Loucy (cell line): ENCODE results near the gene HOXC13.

Experiments used
- H2AFZ ChIP-seq: fragments of 200-600 bp; sonication (generic); 2 replicates; pipeline ENCODE4 v1.6.0; 2016; ENCODE audit warnings: antibody characterized with exemption, mild to moderate bottlenecking, low read length, moderate library complexity
- H3F3A ChIP-seq: fragments of 200-600 bp; 2 replicates; pipeline ENCODE4 v1.6.0; 2016; ENCODE audit warnings: antibody characterized with exemption, low read depth, mild to moderate bottlenecking
- H3K27me3 ChIP-seq: fragments of 200-600 bp; sonication (generic); 2 replicates; pipeline ENCODE4 v1.6.1; 2014; ENCODE audit warnings: low read length, mild to moderate bottlenecking; ENCODE audit not compliant: insufficient read depth, poor library complexity, severe bottlenecking
- H3K36me3 ChIP-seq: fragments of 200-600 bp; sonication (generic); 2 replicates; pipeline ENCODE4 v1.6.1; 2016; ENCODE audit warnings: low read length; ENCODE audit not compliant: insufficient read depth
- H3K4me1 ChIP-seq: fragments of 200-600 bp; sonication (generic); 2 replicates; pipeline ENCODE4 v1.5.1; 2014; ENCODE audit warnings: low read length, mild to moderate bottlenecking; ENCODE audit not compliant: insufficient read depth, poor library complexity, severe bottlenecking
- H3K4me2 ChIP-seq: fragments of 200-600 bp; sonication (generic); 2 replicates; pipeline ENCODE4 v1.6.0; 2014; ENCODE audit warnings: antibody characterized with exemption, low read length, low read depth, mild to moderate bottlenecking; ENCODE audit not compliant: poor library complexity, severe bottlenecking
- H3K4me3 ChIP-seq: fragments of 200-600 bp; sonication (generic); 2 replicates; pipeline ENCODE4 v1.5.1; 2014; ENCODE audit warnings: low read length, mild to moderate bottlenecking, mixed read lengths; ENCODE audit not compliant: poor library complexity, severe bottlenecking
- H3K79me2 ChIP-seq: fragments of 200-600 bp; sonication (generic); 2 replicates; pipeline ENCODE4 v1.6.1; 2014; ENCODE audit warnings: low read length; ENCODE audit not compliant: insufficient read depth
- H3K9ac ChIP-seq: fragments of 200-600 bp; sonication (generic); 2 replicates; pipeline ENCODE4 v1.6.0; 2014; ENCODE audit warnings: mild to moderate bottlenecking, low read depth, low read length, moderate library complexity; ENCODE audit not compliant: poor library complexity, severe bottlenecking
- H3K9me2 ChIP-seq: fragments of 200-600 bp; sonication (generic); replicated peaks from 2 replicates; pipeline ENCODE4 v1.6.1; 2016; ENCODE audit warnings: low read depth, low read length, mixed read lengths
- H3K9me3 ChIP-seq: fragments of 200-600 bp; sonication (generic); 2 replicates; pipeline ENCODE4 v1.6.1; 2014; ENCODE audit warnings: mild to moderate bottlenecking, antibody characterized with exemption, low read length, low read depth; ENCODE audit not compliant: insufficient read depth
- H4K20me1 ChIP-seq: fragments of 200-600 bp; sonication (generic); 2 replicates; pipeline ENCODE4 v1.6.0; 2014; ENCODE audit warnings: antibody characterized with exemption, low read length, mild to moderate bottlenecking; ENCODE audit not compliant: insufficient read depth, poor library complexity, severe bottlenecking
- EZH2phosphoT487 ChIP-seq: fragments of 200-600 bp; IDR thresholded peaks from 2 replicates; pipeline ENCODE4 v1.6.1; 2018; ENCODE audit warnings: antibody characterized with exemption, mild to moderate bottlenecking, moderate library complexity, borderline replicate concordance
- TF ChIP-seq, protein P1 (sequence below): fragments of 200-600 bp; sonication (generic); conservative IDR thresholded peaks from 2 replicates; pipeline ENCODE4 v1.5.1; 2014; ENCODE audit warnings: mild to moderate bottlenecking, antibody characterized with exemption, low read length

Gene HOXC13

GRCh38 chr12:53956914-53957536 lies 18.4 kb downstream of the HOXC13 start:
- no peaks in the 10 kb centered on the region for H3K9me2 ChIP-seq
- no peaks in the 10 kb centered on the region for H3K9me3 ChIP-seq
- peak overlapping the region; percentile 66 for H3K4me3 ChIP-seq
- no peak for TF ChIP-seq EZH2phosphoT487
- TF ChIP-seq, protein P1, sequence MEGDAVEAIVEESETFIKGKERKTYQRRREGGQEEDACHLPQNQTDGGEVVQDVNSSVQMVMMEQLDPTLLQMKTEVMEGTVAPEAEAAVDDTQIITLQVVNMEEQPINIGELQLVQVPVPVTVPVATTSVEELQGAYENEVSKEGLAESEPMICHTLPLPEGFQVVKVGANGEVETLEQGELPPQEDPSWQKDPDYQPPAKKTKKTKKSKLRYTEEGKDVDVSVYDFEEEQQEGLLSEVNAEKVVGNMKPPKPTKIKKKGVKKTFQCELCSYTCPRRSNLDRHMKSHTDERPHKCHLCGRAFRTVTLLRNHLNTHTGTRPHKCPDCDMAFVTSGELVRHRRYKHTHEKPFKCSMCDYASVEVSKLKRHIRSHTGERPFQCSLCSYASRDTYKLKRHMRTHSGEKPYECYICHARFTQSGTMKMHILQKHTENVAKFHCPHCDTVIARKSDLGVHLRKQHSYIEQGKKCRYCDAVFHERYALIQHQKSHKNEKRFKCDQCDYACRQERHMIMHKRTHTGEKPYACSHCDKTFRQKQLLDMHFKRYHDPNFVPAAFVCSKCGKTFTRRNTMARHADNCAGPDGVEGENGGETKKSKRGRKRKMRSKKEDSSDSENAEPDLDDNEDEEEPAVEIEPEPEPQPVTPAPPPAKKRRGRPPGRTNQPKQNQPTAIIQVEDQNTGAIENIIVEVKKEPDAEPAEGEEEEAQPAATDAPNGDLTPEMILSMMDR: no peak
- H3K4me2 ChIP-seq: peak overlapping the region; percentile 91
- peak overlapping the region; percentile 73 for H3K9ac ChIP-seq
- H3K4me1 ChIP-seq: peaks cover 41% of the 10 kb centered on the region
- H4K20me1 ChIP-seq: no peaks in the 10 kb centered on the region
- peak overlapping the region; percentile 72 for H2AFZ ChIP-seq
- H3K36me3 ChIP-seq: no peaks in the 10 kb centered on the region
- H3F3A ChIP-seq: 0 out of 2 replicates have a peak, but pooled peaks cover 3% of the 10 kb centered on the region
- H3K79me2 ChIP-seq: no peaks in the 10 kb centered on the region
- H3K27me3 ChIP-seq: no peaks in the 10 kb centered on the region

- Histone ChIP-seq H3K4me3 (no peak overlapping the region), H3K4me2 (peak overlapping the region; percentile 91), H3K9me3 (no peaks in the 10 kb centered on the region), H2AFZ (no peak overlapping the region), H3K4me1 (peaks cover 41% of the 10 kb centered on the region), H4K20me1 (no peaks in the 10 kb centered on the region), H3K9me2 (no peaks in the 10 kb centered on the region), H3K9ac (peak overlapping the region; percentile 38), H3K27me3 (no peaks in the 10 kb centered on the region), H3K36me3 (no peaks in the 10 kb centered on the region), H3F3A (0 out of 2 replicates have a peak, but pooled peaks cover 3% of the 10 kb centered on the region), H3K79me2 (no peaks in the 10 kb centered on the region)
- TF ChIP-seq, protein P1: no peak
- TF ChIP-seq EZH2phosphoT487: no peak
Measured at GRCh38 chr12:53958128-53958527, 19.5 kb downstream of the HOXC13 start.

GRCh38 chr12:53959314-53959713 lies 20.7 kb downstream of the HOXC13 start:
- Histone ChIP-seq H2AFZ (no peak overlapping the region), H3K9ac (no peak overlapping the region), H3F3A (0 out of 2 replicates have a peak, but pooled peaks cover 3% of the 10 kb centered on the region), H3K4me2 (no peak overlapping the region), H3K4me1 (peaks cover 47% of the 10 kb centered on the region), H4K20me1 (no peaks in the 10 kb centered on the region), H3K36me3 (no peaks in the 10 kb centered on the region), H3K9me3 (no peaks in the 10 kb centered on the region), H3K9me2 (no peaks in the 10 kb centered on the region), H3K79me2 (no peaks in the 10 kb centered on the region), H3K27me3 (no peaks in the 10 kb centered on the region), H3K4me3 (no peak overlapping the region)
- TF ChIP-seq, protein P1: no peak
- no peak for TF ChIP-seq EZH2phosphoT487
